CD4-positive, alpha-beta T cell treated with Interferon alpha-2 for 1 hour (primary cell): Measurements from ENCODE around the gene EGFLAM.

Source experiments
- DNase-seq, 2 donors: peaks; one replicate each; pipeline ENCODE4 v3.0.0-alpha.2; 2020 to 2022

Gene EGFLAM

DNA sequence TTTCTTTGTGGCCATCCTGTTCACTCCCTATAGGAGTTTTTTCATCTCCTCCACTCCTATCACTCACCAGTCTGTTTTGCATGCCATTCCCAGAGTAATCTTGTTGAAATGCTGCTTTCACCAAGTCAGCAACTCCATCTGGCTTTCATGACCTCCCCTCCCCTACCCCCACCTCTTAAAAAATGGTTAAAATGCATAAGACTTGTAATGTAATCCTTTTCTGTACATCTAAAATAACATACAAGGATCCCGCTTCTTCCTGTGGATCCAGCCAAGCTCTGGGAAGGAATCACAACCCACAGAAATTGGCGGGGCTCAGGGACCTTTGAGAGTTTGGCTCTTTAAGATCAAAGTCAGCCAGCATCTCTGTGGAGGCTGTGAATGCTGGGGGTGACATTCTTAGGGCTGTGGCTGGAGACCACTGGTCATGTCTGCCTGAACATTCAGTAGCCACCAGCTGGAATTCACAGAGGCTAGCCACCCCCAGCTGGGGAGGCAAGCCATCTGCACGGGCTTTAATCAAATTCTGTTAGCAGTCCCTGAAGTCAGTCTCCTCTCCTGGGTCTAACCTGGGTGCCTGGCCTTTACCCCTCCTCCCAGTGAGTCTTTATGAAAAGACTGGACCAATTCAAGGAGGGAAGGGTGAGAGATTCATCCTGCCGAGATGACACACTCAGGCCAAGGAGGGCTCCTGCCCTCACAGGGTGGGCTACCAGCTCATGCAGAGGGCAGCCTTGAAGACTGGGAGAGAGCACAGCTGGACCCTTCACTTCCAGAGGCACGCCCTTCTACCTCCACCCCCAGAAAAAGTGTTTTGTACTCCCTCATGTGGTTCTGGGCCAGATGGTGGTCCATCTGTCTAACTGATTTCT is 165.2 kb downstream of the EGFLAM start:
- no peak for DNase-seq

DNA sequence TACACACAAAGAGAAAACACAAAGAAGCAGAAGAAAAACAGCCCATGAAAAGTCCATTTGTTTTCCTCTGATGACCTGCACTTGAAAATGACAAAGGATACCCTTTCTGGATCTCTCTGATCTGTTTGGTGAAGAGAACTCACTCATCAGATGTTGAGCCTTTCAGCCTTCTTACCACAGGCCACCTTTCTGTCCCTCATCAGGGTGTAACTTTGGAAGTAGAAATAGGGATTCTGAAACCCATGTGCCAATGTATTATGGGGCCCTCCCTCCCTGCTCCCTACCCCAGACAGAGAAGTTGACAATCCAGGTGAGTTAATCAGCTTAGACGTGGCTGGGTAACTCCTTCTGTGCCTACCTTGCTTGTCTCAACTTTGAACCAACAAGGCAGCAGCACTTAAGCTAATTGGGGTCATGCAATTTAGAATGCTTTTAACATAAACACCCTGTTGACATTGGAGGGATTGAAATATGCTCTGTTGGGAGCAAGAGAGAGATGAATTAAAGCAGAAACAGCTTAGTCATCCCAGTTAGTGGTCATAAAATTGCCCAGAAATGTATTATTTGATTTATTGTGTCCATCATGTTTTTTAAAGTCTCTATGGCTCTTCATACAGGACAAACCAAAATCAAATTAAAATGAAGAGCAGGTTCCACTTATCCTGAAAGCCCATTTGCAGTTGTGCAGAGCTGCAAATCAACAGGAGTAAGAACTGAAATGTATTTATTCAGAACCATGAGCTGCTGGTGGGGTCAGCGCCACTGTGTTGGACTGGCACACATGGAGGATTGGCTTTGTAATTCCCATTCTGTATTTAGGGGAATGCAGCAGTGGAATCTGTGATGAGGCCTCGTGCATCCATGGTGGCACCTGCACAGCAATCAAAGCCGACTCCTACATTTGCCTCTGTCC is 166.0 kb downstream of the EGFLAM start:
- DNase-seq: no peak

DNA sequence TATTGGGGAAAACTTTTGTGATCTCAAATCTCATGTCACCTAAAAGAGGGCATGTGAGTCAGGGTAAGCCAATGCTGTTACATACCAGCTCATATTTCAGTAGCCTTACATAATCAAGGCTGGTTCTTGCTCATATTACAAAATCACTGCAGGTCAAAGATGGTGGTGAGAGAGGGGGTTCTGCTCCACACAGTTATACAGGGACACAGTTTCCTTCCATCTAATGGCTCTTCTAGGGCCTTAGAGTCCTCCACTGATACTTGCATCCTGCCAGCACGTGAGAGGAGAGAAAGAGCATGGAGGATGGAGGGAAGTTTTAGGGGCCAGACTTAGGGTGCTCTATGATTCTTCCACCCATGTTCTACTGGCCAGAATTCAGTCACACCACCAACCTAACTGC is 168.1 kb downstream of the EGFLAM start:
- no peak for DNase-seq

DNA sequence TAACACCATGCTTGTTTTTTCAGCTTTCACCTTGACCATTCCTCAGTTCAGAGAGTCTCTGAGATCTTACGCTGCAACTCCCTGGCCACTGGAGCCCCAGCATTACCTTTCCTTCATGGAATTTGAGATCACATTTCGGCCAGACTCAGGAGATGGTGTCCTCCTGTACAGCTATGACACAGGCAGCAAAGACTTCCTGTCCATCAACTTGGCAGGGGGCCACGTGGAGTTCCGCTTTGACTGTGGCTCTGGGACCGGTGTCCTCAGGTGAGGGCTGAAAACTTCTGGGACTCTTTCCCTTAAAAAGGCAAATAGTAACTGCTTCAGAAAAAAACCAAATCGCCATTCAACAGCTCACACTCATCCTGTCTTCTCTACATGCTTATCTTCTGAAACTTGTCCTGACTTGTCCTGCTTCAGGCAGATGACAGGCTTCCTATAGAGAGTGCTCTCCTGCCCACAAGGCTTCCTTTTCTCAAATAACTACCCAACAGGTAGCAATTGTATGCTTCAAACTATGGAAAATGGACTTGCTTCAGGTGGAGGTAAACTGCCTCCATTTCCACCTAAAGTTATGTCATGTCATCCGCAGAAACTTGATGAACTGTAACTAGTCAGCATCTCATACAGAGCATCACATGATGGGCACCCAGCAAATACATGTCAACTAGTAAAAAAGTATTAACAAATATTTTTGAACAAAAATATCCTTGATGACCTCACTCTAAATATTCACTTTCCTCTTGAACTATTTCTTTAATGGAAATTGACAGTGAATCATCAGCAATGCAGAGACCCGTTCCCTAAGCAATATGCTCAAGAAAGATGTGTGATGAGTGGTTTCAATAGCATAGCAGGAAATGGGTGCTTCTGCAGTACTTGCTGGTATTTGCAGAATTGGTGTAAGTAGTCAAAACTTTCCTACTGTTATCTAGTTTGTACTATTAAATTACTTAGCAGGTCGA is 168.9 kb downstream of the EGFLAM start:
- DNase-seq: no peak

DNA sequence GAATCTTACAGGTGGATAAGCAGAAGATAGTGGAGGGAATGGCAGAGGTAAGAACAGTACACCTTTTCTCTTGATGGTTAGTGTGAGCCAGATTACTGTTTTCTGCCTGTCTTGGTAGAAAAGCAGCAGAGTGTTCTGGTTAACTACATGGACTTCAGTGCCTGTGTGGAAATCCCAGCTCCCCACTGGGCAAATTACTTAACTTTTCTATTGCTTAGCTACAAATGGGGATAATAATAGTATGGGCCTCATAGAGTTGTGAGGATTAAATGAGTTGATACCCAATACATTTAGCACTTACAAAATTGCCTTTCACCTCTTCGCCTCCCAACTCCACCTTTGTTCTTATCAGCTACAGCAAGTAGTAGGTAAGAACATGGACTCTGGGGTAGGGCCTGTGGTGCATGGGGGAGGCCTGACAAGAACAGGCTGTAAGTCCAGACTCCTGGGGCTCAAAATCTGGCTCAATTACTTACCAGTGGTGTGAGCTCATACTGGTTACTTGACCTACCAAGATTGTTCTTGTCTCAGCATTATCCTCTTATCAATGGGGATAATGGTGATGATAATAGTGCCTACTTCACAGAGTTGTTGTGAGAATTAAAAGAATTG is 173.0 kb downstream of the EGFLAM start:
- no peak for DNase-seq

DNA sequence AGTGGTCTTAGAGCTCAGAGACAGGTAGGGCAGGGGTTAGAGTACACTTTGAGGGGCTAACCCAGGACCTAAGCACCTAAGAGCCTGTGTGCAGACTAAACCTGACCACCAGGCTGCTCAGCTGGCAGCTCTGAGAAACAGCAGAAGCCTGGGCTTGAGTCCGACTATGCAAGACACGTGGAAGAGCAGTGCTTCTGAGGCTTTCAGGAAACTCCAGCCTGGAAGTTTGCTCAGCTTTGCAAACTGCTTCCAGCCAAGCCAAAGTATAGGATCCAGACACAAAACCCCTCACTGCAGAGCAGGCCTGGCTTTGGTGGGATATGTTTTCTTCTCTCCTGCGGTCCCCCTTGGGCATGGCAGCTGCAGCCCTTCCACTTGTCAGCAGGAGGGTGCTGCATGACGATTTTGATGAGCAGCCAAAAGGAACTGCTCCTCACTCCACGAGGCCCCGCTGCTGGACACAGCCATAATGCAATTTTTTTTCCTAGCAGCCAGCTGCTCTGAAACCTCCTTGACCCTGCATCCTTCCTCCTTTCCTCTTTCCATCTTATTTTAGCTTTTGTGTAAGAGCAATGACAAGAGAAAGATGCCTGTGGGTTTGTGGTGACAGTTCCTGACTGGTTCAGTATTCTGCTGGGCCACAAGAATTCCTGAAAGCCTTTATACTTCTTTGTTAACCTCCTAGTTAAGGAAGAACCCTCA is 175.0 kb downstream of the EGFLAM start:
- no peak for DNase-seq

DNA sequence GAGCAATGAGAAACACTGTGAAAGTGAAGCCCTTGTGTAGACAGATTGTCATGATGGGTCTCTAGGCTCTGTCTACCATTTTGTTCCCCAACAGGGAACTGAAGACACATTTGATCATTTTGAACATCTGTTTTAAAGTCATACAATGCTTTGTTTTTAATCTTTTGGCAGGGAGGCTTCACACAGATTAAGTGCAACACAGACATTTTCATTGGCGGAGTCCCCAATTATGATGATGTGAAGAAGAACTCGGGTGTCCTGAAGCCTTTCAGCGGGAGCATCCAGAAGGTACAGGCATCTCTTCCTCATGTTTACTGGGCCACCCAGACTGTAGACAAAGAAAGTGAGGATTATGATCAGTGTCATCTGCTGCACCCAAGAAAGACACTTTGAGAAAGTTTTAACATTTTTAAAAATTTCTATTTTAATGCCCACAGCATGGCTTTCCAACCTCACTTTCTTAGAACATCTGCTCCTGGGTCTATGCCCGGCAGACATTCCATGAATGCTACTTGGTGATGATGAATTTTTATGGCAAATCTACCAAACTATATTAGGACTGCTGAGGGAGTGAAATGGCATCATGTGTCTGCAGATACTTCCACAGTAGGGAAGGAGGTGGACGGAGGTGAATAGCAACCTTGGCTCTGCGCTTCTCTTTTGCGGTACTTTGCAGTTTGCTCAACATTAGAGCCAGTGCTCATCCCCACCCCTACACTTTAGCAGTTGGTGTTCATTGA is 176.8 kb downstream of the EGFLAM start:
- no peak for DNase-seq

DNA sequence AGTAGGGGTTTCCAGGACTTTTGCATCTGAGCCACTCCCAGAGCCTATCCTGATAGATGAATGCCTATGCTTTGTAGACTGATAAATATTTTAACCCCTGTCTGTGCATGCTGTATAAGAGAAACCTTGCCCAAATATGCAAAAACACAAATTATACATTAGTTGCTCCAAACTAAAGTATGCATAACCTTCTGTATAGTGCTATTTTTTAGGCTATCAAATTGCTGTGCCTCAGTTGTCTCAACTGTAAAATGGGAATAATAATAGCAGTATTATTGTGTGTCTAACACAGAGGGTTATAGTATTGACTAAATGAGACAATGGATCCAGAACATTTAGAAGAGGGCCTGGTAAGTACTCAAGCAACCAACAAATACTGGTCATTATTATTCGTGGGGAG is 180.4 kb downstream of the EGFLAM start:
- no peak for DNase-seq

DNA sequence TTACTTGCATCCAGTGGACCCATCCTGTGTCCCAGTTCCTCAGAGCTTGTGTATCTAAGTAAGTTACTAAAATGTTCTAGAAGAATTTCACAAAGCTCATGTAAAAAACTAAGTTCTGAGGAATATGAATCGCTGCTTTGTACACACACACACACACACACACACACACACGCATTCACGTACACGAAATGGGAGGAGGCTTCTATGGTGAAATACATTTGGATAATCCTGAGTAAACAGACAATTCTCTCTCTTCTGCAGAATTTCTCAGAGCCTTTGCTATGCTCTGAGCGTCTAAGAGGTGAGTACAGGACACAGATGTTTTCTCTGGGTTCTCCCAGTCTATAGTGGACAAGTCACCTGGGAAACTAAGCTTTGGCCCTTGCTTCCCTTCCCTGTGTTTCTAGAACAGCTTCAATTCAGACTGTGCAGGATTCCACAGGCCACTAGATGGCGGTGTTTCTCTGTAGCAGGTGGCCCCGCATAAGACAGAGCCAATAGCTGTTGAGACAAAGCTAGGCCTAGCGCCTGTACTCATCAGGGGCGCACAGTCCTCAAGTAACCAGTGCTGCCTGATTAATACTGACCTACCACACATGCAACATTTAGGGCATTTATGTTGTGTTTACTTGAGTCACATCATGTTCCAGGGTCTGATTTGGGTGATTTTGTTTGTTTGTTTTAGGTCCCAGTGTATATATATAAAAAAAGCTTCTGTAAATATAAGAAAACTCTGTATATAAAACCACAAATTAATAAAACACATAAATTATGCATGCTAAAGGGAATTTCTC is 183.3 kb downstream of the EGFLAM start:
- DNase-seq: peak; percentile 71 to 82

DNA sequence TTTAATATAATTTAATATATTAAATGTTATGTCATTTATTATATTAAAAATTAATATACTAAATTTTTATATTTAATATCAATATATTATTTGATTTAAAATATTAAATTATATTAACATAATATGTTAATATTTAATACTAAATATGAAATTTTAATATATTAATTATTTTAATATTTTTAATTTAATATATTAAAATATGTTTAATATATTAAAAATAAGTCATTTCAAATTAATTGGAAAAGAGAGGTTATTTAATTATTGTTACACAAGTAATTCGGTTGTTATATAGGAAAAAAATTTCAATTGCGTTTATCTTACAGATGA is 183.9 kb downstream of the EGFLAM start:
- DNase-seq: no peak

DNA sequence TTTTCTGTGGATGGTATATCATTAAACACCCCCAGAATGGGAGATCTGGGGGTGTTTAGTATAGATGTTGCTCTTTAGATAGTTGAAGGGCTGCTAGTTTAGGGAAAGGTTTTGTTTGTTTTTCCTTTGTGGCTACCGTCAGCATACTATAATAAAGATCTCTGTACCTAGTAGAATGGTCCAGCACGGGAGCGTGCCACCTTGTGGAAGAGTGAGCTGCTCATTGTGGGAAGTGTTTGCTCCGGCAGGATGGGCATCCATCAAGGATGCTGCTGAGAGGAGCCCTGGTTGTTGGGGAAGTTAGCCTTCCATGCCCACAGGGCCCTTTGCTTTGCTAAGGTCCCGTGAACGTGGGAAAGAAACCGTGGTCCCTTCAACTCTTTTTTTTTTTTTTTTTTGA is 185.0 kb downstream of the EGFLAM start:
- no peak for DNase-seq

DNA sequence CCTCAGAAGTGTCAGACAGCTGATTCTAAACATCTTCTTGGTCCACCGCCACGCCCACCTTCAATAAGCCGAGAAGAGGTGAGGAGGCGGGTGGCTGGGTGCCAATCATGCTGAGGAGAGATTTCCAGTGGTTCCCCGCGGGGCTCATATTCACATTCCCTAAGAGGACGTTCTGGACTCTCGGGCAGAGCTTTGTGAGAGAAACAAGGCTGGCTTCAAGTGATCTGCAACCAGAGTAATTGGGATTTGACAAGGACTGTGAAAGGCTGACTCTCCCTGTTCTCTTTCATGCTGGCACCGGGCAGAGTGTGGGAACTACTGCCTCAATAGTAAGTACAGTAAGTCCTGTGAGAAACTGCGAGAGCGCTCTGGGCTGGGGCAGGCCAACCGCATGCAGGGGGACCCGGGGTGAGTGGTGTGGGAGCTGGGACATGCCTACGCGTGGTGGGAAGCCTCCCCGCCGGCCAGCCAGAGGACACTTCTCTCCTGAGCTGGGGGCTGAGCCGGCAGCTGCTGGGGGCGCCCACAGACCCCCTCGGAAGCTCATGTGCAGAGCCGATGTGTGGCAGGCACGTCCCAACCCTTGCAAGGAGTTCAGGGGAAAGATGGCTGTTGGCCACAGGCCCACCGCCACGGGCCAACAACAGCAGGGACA is 187.1 kb downstream of the EGFLAM start:
- DNase-seq: no peak

DNA sequence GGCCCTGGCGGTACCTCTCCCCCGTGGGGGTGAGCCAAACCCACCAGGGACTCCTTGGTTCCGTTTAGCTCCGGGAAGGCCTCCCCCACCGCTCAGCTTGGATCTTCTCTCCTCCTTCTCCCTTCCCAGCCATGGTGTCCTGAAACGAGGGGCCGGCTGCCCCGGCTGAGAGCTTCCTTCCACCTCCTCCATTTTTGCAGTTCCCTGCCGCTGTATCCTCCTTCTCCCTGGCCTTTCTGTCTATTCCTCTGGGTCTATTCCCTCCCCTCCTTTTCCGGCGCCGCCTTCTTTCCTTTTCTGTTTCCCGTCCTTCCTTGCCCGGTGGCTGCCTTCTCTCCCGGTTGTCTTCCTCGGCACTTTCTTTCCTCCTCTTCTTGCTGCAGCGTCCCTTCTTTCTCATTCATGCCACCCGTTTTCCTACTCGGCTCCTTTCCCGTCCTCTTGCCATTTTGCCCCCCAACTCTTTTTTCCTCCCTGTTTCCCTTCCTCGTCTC is 187.7 kb downstream of the EGFLAM start:
- DNase-seq: no peak

DNA sequence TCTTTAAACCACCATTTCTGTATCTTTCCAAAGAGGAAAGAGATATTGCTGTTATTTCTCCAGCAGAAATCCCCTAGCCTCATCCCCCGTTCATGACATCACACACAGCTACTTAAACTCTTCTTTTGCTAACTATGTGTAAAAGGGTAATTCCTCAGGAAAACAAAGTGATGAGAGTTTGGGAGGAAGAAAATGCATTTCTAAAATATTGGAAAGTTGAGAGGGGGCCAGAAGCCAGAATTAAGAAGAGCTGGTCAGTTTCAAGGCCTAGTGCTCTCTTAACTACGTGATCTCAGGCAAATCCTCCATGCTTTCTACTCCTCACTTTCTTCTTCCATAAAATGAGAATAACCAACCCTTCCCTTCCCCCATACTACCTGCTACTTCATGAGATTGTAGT is 188.7 kb downstream of the EGFLAM start:
- DNase-seq: no peak

DNA sequence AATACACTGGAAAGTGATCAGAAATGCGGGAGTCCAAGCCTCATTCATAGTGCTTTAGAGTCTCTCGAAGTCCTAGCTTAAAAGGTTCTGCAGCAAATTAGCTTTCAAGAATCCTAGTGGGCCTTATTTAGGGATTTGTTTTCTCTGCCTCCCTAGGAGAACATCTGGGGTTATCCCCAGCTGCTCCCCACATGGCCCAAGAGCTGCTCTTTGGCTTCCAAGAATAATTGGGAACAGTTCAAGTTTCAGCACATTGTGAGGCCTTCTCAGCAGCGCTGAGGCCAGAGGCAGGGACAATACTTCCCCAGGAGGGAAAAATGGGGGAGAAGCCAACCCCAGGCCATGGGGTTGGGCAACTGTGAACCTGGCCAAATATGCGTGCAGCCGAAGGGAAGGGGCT is 189.4 kb downstream of the EGFLAM start:
- DNase-seq: no peak

DNA sequence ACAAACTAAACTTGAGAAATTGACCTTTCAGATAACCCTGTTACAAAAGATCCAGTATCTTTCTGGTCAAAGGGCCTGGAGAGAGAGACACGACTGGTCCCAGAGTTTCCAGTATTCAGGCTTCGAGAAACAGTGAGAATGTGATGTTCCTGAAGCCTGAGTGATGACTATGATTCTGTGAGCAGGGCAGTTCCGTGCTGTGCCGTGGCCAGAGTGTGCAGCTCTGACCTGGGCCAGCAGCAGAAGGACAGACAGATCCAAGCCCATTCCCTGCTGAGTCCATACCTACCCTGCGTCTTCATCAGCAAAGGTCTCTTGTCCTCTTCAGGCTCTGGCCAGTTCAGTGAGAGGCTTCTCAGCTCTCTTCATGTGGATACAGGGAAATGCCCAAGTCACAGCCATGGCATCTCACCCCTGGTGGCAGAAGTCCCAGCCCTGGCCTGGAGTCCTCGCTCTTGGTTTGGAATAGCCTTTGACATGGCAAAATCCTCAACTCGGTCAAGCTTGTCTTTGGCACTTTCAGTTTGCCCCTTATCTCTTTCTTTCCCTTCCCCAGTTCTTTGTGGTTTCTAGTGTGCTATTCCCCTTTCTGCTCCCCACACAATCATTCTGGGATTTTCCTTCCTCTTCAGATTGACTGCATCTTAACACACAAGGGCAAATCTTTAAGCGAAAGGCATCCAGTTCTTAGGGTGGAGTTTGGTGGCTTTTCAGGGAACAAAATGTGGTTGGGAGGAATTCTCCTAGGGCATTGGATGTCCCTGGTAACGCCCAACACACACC is 190.4 kb downstream of the EGFLAM start:
- DNase-seq: no peak

DNA sequence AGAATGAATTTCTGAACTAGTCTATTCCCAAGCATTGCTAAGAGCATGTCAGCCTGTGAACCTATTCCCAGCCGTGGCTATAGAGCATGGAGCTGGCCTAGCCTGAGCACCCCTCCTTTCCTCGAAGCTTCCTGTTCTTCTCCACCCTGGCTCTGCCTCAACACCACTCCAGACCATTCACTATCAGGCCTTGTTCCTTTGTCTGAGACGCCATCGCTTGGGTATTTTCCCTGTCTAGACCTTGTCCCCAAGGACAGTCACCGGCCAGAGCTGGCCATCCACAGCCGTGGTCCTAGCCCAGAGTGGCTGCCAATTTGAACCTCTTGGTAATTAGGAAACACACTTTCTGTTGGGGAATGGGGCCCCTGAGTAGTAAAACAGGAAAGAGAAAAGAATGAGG is 192.3 kb downstream of the EGFLAM start:
- DNase-seq: no peak

DNA sequence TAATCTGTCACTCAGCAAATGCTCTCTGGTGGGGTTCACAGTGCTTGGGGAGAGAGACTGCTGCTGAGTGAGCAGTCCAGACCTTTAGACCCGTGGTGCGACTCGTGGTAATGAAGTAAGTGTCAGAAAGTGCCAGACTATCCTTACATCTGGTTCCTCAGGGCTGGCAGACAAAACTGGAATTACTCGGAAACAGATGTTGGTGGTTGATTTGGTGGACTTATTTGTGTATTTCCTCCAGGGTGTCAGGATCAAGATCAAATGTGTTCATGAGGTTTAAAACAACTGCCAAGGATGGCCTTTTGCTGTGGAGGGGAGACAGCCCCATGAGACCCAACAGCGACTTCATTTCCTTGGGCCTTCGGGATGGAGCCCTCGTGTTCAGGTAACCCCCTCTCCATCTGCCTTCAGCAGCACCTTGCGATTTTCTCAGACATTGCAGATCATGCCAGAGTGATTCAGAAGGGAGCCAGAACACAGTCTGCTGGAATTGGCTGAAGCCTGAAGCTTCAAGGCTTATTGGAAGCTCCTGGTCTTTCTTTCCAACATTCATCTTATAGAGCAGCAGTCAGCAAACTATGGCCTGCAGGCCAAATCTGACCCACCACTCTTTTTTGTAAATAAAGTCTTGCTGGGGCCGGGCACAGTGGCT is 192.8 kb downstream of the EGFLAM start:
- DNase-seq: no peak
